Measurements from ENCODE around the gene NOL9. TPM values are rescaled to one million over a fixed set of nuclear protein-coding genes. Genes with fewer than 3 reads are reported as not detected.

Gene NOL9
- total RNA-seq, 1 donor from 2014 or later, result 16.7 TPM

- H3K9me3 ChIP-seq, result no peaks in the 10 kb centered on the region
- H3K4me1 ChIP-seq, result peaks cover 26% of the 10 kb centered on the region
- no peaks in the 10 kb centered on the region for H3K36me3 ChIP-seq
- H3K27ac ChIP-seq, result peak overlapping the region; percentile 62
- DNase-seq (ENCODE audit: extremely low spot score in 2 of 2), result no peak
- H3K4me3 ChIP-seq, result peak overlapping the region; percentile 53 to 83
- no peak for TF ChIP-seq POLR2AphosphoS5 (IDR thresholded peaks at IDR 0.05; ENCODE audit: insufficient read depth in 1 of 2, low read depth in 1 of 2)
- intact Hi-C loops (cut with DNase I), result no loop called here
- H3K27me3 ChIP-seq, result no peaks in the 10 kb centered on the region
Measured at GRCh38 chr1:6497215-6497866, 57.0 kb downstream of the NOL9 start.

GRCh38 chr1:6496890-6497214, 57.5 kb downstream of the NOL9 start:
- Histone ChIP-seq H3K36me3 (no peaks in the 10 kb centered on the region), H3K4me1 (peaks cover 26% of the 10 kb centered on the region), H3K4me3 (peak overlapping the region; percentile 53 to 83), H3K27me3 (no peaks in the 10 kb centered on the region), H3K9me3 (no peaks in the 10 kb centered on the region), H3K27ac (peak overlapping the region; percentile 62)
- intact Hi-C loops (cut with DNase I), result no loop called here
- DNase-seq (ENCODE audit: extremely low spot score in 2 of 2), result no peak
- TF ChIP-seq POLR2A (IDR thresholded peaks at IDR 0.05) (no peak), POLR2AphosphoS5 (IDR thresholded peaks at IDR 0.05; ENCODE audit: insufficient read depth in 1 of 2, low read depth in 1 of 2) (no peak)
- TF ChIP-seq, protein P1, sequence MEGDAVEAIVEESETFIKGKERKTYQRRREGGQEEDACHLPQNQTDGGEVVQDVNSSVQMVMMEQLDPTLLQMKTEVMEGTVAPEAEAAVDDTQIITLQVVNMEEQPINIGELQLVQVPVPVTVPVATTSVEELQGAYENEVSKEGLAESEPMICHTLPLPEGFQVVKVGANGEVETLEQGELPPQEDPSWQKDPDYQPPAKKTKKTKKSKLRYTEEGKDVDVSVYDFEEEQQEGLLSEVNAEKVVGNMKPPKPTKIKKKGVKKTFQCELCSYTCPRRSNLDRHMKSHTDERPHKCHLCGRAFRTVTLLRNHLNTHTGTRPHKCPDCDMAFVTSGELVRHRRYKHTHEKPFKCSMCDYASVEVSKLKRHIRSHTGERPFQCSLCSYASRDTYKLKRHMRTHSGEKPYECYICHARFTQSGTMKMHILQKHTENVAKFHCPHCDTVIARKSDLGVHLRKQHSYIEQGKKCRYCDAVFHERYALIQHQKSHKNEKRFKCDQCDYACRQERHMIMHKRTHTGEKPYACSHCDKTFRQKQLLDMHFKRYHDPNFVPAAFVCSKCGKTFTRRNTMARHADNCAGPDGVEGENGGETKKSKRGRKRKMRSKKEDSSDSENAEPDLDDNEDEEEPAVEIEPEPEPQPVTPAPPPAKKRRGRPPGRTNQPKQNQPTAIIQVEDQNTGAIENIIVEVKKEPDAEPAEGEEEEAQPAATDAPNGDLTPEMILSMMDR (IDR thresholded peaks at IDR 0.05), result no peak

GRCh38 chr1:6496365-6496721, 58.0 kb downstream of the NOL9 start:
- intact Hi-C loops (cut with DNase I), result no loop called here

GRCh38 chr1:6495540-6496364, 58.6 kb downstream of the NOL9 start:
- intact Hi-C loops (cut with DNase I), result no loop called here
- no peak for TF ChIP-seq POLR2AphosphoS5 (IDR thresholded peaks at IDR 0.05; ENCODE audit: insufficient read depth in 1 of 2, low read depth in 1 of 2)
- TF ChIP-seq, protein P1 (IDR thresholded peaks at IDR 0.05), result no peak
- no peak for TF ChIP-seq POLR2A (IDR thresholded peaks at IDR 0.05)
- H3K9me3 ChIP-seq, result no peaks in the 10 kb centered on the region
- H3K36me3 ChIP-seq, result no peaks in the 10 kb centered on the region
- no peak overlapping the region for H3K27ac ChIP-seq
- H3K4me3 ChIP-seq, result no peak overlapping the region
- DNase-seq (ENCODE audit: extremely low spot score in 2 of 2), result no peak
- H3K27me3 ChIP-seq, result no peaks in the 10 kb centered on the region
- H3K4me1 ChIP-seq, result peaks cover 35% of the 10 kb centered on the region

More at GRCh38 chr1:6496365-6496721, 58.0 kb downstream of the NOL9 start:
- TF ChIP-seq, protein P1 (IDR thresholded peaks at IDR 0.05), result no peak
- TF ChIP-seq POLR2A (IDR thresholded peaks at IDR 0.05) (no peak), POLR2AphosphoS5 (IDR thresholded peaks at IDR 0.05; ENCODE audit: insufficient read depth in 1 of 2, low read depth in 1 of 2) (no peak)
- Histone ChIP-seq H3K4me3 (peak overlapping the region; percentile 53 to 83), H3K4me1 (peaks cover 29% of the 10 kb centered on the region), H3K36me3 (no peaks in the 10 kb centered on the region), H3K27ac (no peak overlapping the region), H3K27me3 (no peaks in the 10 kb centered on the region), H3K9me3 (no peaks in the 10 kb centered on the region)
- no peak for DNase-seq (ENCODE audit: extremely low spot score in 2 of 2)

DNA sequence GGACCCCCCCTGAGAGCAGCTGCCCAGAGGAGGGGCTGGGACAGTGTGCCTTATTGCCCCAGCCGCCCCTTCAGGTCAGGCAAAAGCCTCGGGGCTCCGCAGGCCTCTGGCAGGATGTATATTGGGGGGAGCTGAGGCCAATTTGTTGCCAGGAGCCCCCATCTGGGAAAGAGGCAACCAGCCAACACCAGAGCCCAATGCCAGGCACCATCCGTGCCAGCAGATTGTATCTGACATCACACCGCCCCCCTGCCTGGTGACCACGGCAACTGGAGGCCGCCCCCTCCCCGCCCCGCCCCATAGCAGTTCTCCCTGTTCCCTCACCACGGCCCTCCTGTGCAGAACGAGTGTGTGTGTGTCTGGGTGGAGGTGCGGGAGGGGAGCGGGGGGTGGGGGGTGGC, 59.3 kb downstream of the NOL9 start:
- H3K4me3 ChIP-seq, result no peak overlapping the region
- no peak for DNase-seq (ENCODE audit: extremely low spot score in 2 of 2)
- H3K4me1 ChIP-seq, result peaks cover 42% of the 10 kb centered on the region
- H3K36me3 ChIP-seq, result no peaks in the 10 kb centered on the region
- TF ChIP-seq POLR2AphosphoS5 (IDR thresholded peaks at IDR 0.05; ENCODE audit: insufficient read depth in 1 of 2, low read depth in 1 of 2) (no peak), POLR2A (IDR thresholded peaks at IDR 0.05) (no peak)
- TF ChIP-seq, protein P1 (IDR thresholded peaks at IDR 0.05), result no peak
- intact Hi-C loops (cut with DNase I), result no loop called here
- H3K27ac ChIP-seq, result no peak overlapping the region
- H3K9me3 ChIP-seq, result no peaks in the 10 kb centered on the region
- H3K27me3 ChIP-seq, result no peaks in the 10 kb centered on the region

Measured in vagina (tissue), 2 donors.